ENCODE results near the gene DIS3L2. TPM values are rescaled to one million over a fixed set of nuclear protein-coding genes. Genes with fewer than 3 reads are reported as not detected.
A peak's percentile ranks its signal among the peaks of the same experiment; 100 is the strongest.
"Not testable (repeated sequence)": the region's sequence is repeated elsewhere in the genome, so short reads cannot be mapped to it uniquely, and the experiment has no call there.

DIS3L2 gene
- total RNA-seq, 2 donors from 2014 or later, result 19.6 to 22.1 TPM

- Histone ChIP-seq H3K9me3 (no peaks in the 10 kb centered on the region), H3K27ac (no peak overlapping the region), H3K27me3 (no peaks in the 10 kb centered on the region), H3K36me3 (no peaks in the 10 kb centered on the region), H3K4me3 (no peak overlapping the region), H3K4me1 (peaks cover 0 to under 1% of the 10 kb centered on the region in 2 donors)
- no peak for DNase-seq (ENCODE audit: low spot score)
- TF ChIP-seq CTCF (IDR thresholded peaks at IDR 0.05), result peak; percentile 70 to 83
These were observed 364.1 kb downstream of the DIS3L2 start for GRCh38 chr2:232325324-232326273.

GRCh38 chr2:232326274-232327104 is 365.0 kb downstream of the DIS3L2 start:
- H3K4me1 ChIP-seq; DNase-seq (ENCODE audit: low spot score); H3K9me3 ChIP-seq; H3K36me3 ChIP-seq; H3K27me3 ChIP-seq; H3K4me3 ChIP-seq; H3K27ac ChIP-seq: not testable (repeated sequence)
- TF ChIP-seq CTCF (IDR thresholded peaks at IDR 0.05), result peak in 1 of 2 donors; percentile 65

GRCh38 chr2:232327105-232328031 is 365.9 kb downstream of the DIS3L2 start:
- DNase-seq (ENCODE audit: low spot score), result peak; percentile 75
- H3K9me3 ChIP-seq, result no peaks in the 10 kb centered on the region
- TF ChIP-seq CTCF (IDR thresholded peaks at IDR 0.05), result peak; percentile 28 to 84
- H3K36me3 ChIP-seq, result no peaks in the 10 kb centered on the region
- H3K27me3 ChIP-seq, result no peaks in the 10 kb centered on the region
- H3K4me1 ChIP-seq, result no peaks in the 10 kb centered on the region
- no peak overlapping the region for H3K4me3 ChIP-seq
- H3K27ac ChIP-seq, result no peak overlapping the region

- Histone ChIP-seq H3K9me3 (no peaks in the 10 kb centered on the region), H3K27ac (no peak overlapping the region), H3K4me3 (no peak overlapping the region), H3K4me1 (no peaks in the 10 kb centered on the region), H3K36me3 (no peaks in the 10 kb centered on the region), H3K27me3 (no peaks in the 10 kb centered on the region)
- no peak for DNase-seq (ENCODE audit: low spot score)
- TF ChIP-seq CTCF (IDR thresholded peaks at IDR 0.05), result no peak
These were observed 366.5 kb downstream of the DIS3L2 start for GRCh38 chr2:232328032-232328422.
